HG03139 (cell line): Measurements from ENCODE around the gene AIP.

Experiments
- ATAC-seq: cut with Tn5 transposase; IDR thresholded peaks from one replicate; pipeline ENCODE4 v1.9.1; 2021; ENCODE audit not compliant: unreplicated experiment

Gene AIP

GRCh38 chr11:67482827-67483798 is at the start of gene AIP:
Gene AIP, plus strand, starts transcription at chr11:67483026. Its CDS starts 133 bp downstream, at chr11:67483159.
- peak; percentile 68 for ATAC-seq

- ATAC-seq, result no peak
These were observed 49.1 kb upstream of the AIP start for GRCh38 chr11:67433536-67434394.

DNA sequence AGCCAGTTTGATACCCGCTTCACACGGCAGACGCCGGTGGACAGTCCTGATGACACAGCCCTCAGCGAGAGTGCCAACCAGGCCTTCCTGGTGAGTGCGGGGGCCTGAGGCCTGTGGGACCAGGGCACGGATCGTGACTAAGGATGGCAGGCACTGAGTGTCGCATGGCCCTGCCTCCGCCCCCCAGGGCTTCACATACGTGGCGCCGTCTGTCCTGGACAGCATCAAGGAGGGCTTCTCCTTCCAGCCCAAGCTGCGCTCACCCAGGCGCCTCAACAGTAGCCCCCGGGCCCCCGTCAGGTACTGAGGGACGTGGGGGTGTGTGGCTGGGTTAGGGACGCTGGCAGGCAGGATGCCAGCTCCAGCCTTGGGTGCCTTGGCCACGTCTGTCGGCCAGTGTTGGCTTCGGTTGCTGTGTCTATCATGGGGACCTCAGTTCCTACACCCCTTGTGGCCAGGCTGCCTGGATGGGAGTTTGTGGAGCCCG is 48.4 kb upstream of the AIP start:
- no peak for ATAC-seq

GRCh38 chr11:67435031-67435726 is 47.6 kb upstream of the AIP start:
- no peak for ATAC-seq

- no peak for ATAC-seq
These were observed 46.9 kb upstream of the AIP start for GRCh38 chr11:67435727-67436458.

GRCh38 chr11:67436459-67437081 is 46.3 kb upstream of the AIP start:
- ATAC-seq, result no peak

- ATAC-seq, result no peak
These were observed 45.6 kb upstream of the AIP start, which contains the start of gene PTPRCAP for GRCh38 chr11:67437082-67437808. Gene PTPRCAP, minus strand, starts transcription at chr11:67437682. Its CDS starts 63 bp downstream, at chr11:67437619.

GRCh38 chr11:67437809-67438157 is 45.0 kb upstream of the AIP start:
- no peak for ATAC-seq

- no peak for ATAC-seq
These were observed 44.5 kb upstream of the AIP start for GRCh38 chr11:67438158-67438902.

DNA sequence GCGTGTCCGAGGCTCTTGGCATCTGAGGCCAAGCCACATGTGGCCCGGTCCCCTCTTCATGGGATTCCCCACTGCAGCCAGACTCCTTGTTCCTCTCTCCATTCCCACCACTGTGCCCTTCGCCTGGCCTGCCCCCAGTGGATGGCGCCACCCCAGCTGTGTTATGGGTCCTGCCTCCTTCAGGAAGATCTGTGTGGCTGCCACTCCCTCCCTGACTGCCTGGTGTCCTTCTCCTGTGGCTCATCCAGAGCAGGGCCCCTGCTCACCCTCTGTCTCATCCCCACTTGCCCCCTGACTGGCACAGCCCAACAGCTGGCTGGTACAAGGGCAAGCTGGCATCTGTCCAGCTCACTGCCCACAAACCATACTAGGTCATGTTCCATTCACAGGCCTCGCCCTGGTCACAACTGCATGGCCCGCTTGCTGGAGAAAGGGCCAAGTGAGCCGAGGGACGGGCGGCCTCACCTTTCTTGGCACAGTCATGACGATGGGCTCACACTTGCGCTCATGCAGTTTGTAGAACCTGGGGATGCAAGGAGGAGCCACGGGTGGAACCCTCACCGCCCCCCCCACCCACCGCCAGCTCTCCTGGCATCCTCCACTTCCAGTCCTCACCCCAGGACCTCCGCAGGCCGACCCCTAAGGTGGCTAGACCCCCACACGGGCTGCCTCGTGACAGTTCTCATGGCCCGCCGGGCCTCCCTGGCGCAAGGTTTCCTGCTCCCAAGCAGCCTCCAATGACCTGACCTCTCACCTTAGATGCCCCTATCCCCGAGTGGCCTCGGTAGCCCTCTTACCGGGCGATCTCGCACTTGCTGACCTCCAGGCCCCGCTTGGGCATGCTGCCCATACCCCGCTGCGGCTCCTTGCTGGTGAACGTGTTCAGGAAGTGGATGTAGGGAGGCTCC is 43.3 kb upstream of the AIP start:
- ATAC-seq, result no peak

DNA sequence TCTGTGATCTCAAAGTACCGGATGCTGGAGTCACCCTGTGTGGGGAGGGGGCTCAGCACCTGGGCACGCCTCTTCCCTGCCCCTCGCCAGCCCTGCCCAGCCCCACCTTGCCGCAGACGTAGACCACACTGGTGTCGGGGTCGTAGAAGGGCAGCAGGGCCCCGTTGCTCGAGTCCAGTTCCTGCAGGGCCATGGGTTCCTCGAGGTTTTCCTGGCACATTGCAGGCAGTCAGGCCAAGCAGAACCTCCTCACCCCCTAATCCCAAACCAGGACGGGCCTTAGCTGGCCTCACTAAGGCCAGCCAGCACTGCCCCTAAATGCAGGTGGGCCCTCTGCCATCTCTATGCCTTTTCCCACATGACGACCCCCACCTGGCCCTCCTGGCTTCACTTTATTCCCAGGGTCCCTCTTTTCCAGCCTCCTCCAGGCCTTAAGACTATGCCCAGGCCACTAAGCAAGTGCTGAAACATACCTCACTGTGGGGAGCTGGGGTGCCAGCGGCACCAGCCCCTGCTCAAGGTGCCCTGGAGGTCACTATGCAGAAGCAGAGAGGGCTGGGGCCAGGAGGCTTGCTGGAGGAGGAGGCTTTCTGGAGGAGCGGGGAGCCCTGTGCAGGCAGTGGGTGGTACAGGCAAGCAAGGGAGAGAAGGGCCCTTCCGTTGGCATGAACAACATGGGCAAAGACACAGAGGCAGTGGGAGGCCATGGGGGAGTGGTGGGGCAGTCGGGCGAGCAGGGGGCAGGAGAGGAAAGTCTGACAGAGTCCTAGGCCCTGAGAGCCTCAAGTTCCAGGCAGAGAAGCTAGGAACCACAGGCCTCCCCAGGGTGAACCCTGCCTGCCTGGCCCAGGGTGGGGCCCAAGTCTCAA is 42.4 kb upstream of the AIP start:
- ATAC-seq, result no peak

- ATAC-seq, result no peak
These were observed 41.7 kb upstream of the AIP start for GRCh38 chr11:67441098-67441563.

DNA sequence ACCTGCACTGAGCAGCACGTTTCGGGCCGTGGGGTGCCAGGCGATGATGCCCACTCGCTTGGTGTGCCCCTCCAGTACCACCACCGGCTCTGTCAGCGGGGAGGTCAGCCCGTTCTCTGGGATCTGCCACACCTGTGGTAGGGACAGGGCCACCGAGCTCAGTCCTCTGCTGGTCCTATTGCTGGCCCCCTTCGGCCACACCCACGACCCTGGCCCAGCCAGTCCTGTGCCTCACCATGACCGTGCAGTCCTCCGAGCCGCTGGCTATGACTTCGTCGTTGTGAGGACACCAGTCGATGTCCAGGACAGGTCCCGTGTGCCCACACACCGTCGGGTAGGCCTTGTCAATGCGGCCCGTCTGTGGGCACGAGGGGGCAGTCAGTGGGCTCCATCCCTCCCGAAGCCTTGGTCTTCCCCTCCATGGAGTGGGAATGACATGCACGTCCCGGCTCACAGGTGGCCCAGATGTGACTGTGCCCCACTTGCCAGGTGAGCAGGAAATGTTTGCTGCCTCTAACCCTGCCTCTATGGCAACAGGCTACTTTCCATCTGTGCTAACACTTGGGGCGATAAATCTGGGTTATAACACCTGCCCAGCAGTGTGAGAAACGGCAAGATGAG is 41.0 kb upstream of the AIP start:
- no peak for ATAC-seq

GRCh38 chr11:67442504-67443404 is 40.1 kb upstream of the AIP start:
- no peak for ATAC-seq

DNA sequence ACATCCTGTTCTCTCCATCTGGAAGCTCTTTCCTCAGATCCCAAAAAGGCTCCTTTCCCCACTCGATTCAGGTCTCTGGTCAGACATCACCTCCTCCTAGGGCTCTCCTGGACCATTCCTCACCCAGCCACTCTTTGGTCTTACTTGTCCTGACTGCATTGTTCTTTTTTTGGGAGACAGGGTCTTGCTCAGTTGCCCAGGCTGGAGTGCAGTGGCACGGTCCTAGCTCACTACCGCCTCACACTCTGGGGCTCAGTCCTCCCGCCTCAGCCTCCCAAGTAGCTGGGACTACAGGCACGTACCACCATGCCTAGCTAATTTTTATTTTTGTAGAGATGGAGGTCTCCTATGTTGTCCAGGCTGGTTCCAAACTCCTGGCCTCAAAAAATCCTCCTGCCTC is 37.3 kb upstream of the AIP start:
- ATAC-seq, result no peak
